Tibial artery (tissue), 4 donors: ENCODE results near the gene WDR7.
A peak's percentile ranks its signal among the peaks of the same experiment; 100 is the strongest.

Experiments used
- DNase-seq, 2 donors: peaks; one replicate each; pipeline ENCODE4 v3.0.0-alpha.2; 2019
- H3K27ac ChIP-seq, 2 donors: fragments of 200-600 bp; sonication (generic) in 1 of 2; 1 replicate in 1 of 2; 2 replicates in 1 of 2; pipeline ENCODE4 v1.5.1; 2018 to 2019; ENCODE audit warnings: mild to moderate bottlenecking in 1 of 2
- H3K27me3 ChIP-seq, 2 donors: fragments of 200-600 bp; sonication (generic) in 1 of 2; one replicate each; pipeline versions ENCODE4 v1.5.1 to v1.6.0; 2016 to 2019
- H3K36me3 ChIP-seq, 3 donors: fragments of 200-600 bp; sonication (generic) in 2 of 3; one replicate each; pipeline ENCODE4 v1.5.1; 2016 to 2019; ENCODE audit warnings: mild to moderate bottlenecking in 2 of 3
- H3K4me1 ChIP-seq, 4 donors: fragments of 200-600 bp; sonication (generic) in 2 of 4; 1 replicate in 3 of 4; 2 replicates in 1 of 4; pipeline ENCODE4 v1.5.1; 2016 to 2019
- H3K4me3 ChIP-seq, 2 donors: fragments of 200-600 bp; sonication (generic) in 1 of 2; 1 replicate in 1 of 2; 2 replicates in 1 of 2; pipeline ENCODE4 v1.5.1; 2018 to 2019; ENCODE audit warnings: mild to moderate bottlenecking in 2 of 2
- H3K9me3 ChIP-seq, 3 donors: fragments of 200-600 bp; sonication (generic) in 1 of 3; one replicate each; pipeline ENCODE4 v1.5.1; 2016 to 2019
- intact Hi-C: fragments of 100-400 bp; cut with DNase I; formaldehyde crosslinking; loops from one replicate; pipeline ENCODE4 v1.15.0; 2023; ENCODE audit warnings: low total_unique reads
- TF ChIP-seq, protein P1 (sequence below), 2 experiments: fragments of 200-600 bp in 1 of 2; fragments of 450-650 bp in 1 of 2; IDR thresholded peaks; one replicate each; pipeline ENCODE4 v1.5.1; 2017 to 2019; ENCODE audit warnings: antibody characterized with exemption in 2 of 2, mild to moderate bottlenecking in 1 of 2, moderate library complexity in 1 of 2

WDR7 gene

DNA sequence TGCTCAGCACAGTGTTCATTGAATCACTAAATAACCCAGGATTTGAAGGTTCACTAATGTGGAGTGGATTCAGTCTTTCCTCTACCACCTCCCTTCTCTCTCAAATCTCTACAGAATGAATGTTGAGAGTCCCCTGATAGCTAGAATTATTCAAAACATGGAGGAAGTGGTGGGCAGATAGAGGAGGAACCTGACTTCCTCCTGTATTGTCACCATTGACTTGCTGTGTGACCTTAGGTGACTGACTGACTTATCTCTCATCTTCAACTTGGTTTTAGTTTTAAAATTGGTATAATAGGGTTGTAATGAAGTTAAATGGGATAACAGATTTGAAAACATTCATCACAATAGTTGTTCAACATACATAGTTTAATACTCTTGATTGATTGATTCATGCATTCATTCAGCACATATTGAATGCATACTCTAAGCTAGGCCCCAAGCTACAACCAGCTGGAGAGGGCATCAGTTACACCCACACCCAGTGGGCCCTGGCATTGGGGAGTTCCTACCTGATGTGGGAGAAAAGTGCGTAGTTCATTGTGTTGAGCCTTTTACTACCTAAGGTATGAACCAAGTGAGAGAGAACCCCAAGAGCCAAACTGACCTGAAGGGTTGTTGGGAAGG, 96.0 kb downstream of the WDR7 start:
- DNase-seq: no peak

DNA sequence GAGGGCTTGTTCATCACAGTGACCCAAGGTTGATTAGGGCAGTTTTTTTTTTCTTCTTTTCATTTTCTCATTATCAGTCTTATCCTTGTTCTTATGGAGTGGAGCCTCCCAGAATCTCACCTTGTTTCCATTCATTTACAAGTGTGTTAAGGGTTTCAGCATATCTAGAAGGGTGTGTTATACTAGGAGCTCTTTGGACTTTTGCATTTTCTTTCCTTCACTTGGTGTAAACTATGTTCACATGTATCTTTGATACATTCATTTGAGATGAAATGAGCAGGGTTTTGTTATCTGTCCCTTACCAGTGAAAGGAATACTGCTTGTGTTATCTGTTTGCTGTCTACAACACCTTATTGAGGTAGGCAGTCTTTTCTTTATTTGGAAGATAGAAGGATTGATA, 96.7 kb downstream of the WDR7 start:
- Histone ChIP-seq H3K4me1 (no peaks in the 10 kb centered on the region), H3K36me3 (peaks cover 0 to 10% (median 4%) of the 10 kb centered on the region in 3 donors), H3K27ac (no peak overlapping the region), H3K9me3 (no peaks in the 10 kb centered on the region), H3K4me3 (no peak overlapping the region), H3K27me3 (no peaks in the 10 kb centered on the region)
- TF ChIP-seq, protein P1, sequence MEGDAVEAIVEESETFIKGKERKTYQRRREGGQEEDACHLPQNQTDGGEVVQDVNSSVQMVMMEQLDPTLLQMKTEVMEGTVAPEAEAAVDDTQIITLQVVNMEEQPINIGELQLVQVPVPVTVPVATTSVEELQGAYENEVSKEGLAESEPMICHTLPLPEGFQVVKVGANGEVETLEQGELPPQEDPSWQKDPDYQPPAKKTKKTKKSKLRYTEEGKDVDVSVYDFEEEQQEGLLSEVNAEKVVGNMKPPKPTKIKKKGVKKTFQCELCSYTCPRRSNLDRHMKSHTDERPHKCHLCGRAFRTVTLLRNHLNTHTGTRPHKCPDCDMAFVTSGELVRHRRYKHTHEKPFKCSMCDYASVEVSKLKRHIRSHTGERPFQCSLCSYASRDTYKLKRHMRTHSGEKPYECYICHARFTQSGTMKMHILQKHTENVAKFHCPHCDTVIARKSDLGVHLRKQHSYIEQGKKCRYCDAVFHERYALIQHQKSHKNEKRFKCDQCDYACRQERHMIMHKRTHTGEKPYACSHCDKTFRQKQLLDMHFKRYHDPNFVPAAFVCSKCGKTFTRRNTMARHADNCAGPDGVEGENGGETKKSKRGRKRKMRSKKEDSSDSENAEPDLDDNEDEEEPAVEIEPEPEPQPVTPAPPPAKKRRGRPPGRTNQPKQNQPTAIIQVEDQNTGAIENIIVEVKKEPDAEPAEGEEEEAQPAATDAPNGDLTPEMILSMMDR (IDR thresholded peaks at IDR 0.05): no peak
- DNase-seq: no peak
- intact Hi-C loops: loop anchor here (10.0 kb wide), 1 partner anchor 817 kb away; no protein-coding TSS in a partner anchor

More for the DNA sequence above, 96.0 kb downstream of the WDR7 start:
- Histone ChIP-seq H3K27ac (no peak overlapping the region), H3K36me3 (peaks cover 0 to 10% (median 4%) of the 10 kb centered on the region in 3 donors), H3K9me3 (no peaks in the 10 kb centered on the region), H3K4me1 (no peaks in the 10 kb centered on the region), H3K4me3 (no peak overlapping the region), H3K27me3 (no peaks in the 10 kb centered on the region)
- intact Hi-C loops: loop anchor here (10.0 kb wide), 1 partner anchor 818 kb away; no protein-coding TSS in a partner anchor
- TF ChIP-seq, protein P1 (IDR thresholded peaks at IDR 0.05): no peak

DNA sequence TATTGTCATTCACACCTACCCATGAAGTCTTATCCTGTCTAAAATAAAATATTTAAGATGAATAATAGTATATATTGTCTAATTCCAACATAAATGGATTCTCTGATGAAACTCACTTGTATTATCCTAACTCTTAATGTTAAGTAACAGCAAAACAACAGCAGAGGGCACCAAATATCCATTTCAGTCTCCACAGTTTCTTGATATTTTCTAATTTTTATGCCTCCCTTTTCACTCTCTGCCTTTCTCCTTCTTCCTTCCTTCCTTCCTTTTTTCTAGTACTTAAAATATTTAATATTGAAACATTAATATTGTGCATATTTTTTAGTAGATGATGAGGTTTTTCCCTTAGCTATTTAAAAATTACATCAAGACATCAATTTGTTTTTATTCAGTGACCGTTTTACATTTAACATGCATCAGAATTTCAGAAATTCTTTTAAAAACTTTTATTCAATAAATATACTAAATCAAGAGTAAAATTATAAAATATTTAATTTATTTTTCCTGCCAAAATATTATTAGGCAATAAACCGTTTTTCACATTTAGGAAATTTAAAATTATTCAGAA, 97.6 kb downstream of the WDR7 start:
- H3K4me1 ChIP-seq: no peaks in the 10 kb centered on the region
- TF ChIP-seq, protein P1 (IDR thresholded peaks at IDR 0.05): peak; percentile 43 to 51
- intact Hi-C loops: loop anchor here (10.0 kb wide), 1 partner anchor 816 kb away; no protein-coding TSS in a partner anchor
- no peak overlapping the region for H3K27ac ChIP-seq
- DNase-seq: no peak
- no peaks in the 10 kb centered on the region for H3K9me3 ChIP-seq
- H3K36me3 ChIP-seq: peaks cover 0 to 10% (median 4%) of the 10 kb centered on the region in 3 donors
- no peaks in the 10 kb centered on the region for H3K27me3 ChIP-seq
- no peak overlapping the region for H3K4me3 ChIP-seq

DNA sequence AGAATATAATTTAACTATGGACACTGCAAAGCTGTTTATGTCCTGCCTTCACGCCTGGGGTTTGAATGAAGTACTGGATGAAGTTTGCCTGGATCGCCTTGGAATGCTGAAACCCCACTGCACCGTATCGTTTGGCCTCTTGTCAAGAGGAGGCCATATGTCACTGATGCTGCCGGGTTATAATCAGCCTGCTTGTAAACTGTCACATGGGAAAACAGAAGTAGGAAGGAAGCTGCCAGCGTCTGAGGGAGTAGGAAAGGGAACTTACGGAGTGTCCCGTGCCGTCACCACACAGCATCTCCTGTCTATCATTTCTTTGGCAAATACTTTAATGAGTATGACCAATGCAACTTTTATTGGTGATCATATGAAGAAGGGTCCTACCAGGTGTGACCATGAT, 105.8 kb downstream of the WDR7 start:
- H3K4me3 ChIP-seq: no peak overlapping the region
- intact Hi-C loops: no loop called here
- H3K9me3 ChIP-seq: no peaks in the 10 kb centered on the region
- TF ChIP-seq, protein P1 (IDR thresholded peaks at IDR 0.05): no peak
- H3K27ac ChIP-seq: no peak overlapping the region
- peaks cover 5 to 21% (median 6%) of the 10 kb centered on the region in 3 donors for H3K36me3 ChIP-seq
- peak in 1 of 2 donors; percentile 28 for DNase-seq
- H3K4me1 ChIP-seq: no peaks in the 10 kb centered on the region
- H3K27me3 ChIP-seq: no peaks in the 10 kb centered on the region

DNA sequence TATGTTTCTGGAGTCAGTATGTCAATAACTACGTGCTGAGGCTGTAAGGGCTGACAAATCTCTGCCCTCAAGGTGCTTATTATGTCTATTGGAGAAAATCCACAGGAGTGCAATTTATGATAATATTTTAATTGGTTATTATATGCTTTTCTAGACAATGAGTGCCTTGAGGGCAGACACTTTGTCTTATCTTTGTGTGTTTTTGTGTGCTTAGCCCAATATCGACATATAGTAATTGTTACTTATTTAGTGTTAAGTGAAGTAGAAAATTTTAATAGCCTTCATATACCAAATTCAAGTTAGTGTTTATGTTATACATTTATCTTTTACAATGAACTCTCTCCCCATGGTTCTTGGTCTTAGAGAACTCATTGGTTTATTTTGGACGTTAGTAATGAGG, 118.9 kb downstream of the WDR7 start:
- no peaks in the 10 kb centered on the region for H3K9me3 ChIP-seq
- TF ChIP-seq, protein P1 (IDR thresholded peaks at IDR 0.05): no peak

More for the DNA sequence above, 118.9 kb downstream of the WDR7 start:
- intact Hi-C loops: no loop called here
- Histone ChIP-seq H3K36me3 (no peaks in the 10 kb centered on the region), H3K4me1 (peaks cover 0 to 3% (median 0%) of the 10 kb centered on the region in 4 donors), H3K4me3 (no peak overlapping the region), H3K27ac (no peak overlapping the region), H3K27me3 (no peaks in the 10 kb centered on the region)
- DNase-seq: no peak
